ENCODE results near the gene PLXNA4. TPM values are rescaled to one million over a fixed set of nuclear protein-coding genes. Genes with fewer than 3 reads are reported as not detected.

The PLXNA4 gene
- total RNA-seq, 1 experiment from 2014 or later, result not detected

DNA sequence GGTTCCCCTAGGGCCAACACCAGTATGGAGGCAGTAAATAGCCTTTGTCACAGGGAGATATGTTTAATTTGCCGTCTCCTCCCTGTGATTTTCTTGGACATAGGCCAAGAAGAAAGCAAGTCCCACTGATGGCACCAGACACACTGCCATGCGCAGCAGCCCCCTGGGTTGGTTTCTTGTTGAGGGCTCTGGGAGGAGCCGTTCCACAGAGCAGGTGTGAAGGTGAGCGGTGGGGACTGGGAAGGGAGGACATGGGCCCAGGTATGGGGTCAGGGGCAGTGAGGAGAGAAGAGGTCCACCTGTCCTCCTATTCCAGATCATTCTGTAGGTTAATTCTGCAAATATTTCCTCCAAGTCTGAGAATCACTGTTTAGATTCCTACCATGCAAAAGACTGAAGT lies 376.1 kb downstream of the PLXNA4 start:
- no peaks in the 10 kb centered on the region for H3K4me1 Mint-ChIP-seq (ENCODE audit: insufficient read depth, unreplicated experiment)
- H3K27me3 Mint-ChIP-seq (ENCODE audit: insufficient read depth, unreplicated experiment), result peaks cover 10% of the 10 kb centered on the region
- no peak overlapping the region for H3K4me3 Mint-ChIP-seq (ENCODE audit: unreplicated experiment)
- DNase-seq (ENCODE audit: unreplicated experiment), result no peak
- ChIA-PET CTCF (no interaction called here), POLR2A (no interaction called here)
- no TSS peak for BruUV-seq (replicated peaks)
- H3K9me3 Mint-ChIP-seq (ENCODE audit: unreplicated experiment), result peaks cover 7% of the 10 kb centered on the region
- TF ChIP-seq, protein P1, sequence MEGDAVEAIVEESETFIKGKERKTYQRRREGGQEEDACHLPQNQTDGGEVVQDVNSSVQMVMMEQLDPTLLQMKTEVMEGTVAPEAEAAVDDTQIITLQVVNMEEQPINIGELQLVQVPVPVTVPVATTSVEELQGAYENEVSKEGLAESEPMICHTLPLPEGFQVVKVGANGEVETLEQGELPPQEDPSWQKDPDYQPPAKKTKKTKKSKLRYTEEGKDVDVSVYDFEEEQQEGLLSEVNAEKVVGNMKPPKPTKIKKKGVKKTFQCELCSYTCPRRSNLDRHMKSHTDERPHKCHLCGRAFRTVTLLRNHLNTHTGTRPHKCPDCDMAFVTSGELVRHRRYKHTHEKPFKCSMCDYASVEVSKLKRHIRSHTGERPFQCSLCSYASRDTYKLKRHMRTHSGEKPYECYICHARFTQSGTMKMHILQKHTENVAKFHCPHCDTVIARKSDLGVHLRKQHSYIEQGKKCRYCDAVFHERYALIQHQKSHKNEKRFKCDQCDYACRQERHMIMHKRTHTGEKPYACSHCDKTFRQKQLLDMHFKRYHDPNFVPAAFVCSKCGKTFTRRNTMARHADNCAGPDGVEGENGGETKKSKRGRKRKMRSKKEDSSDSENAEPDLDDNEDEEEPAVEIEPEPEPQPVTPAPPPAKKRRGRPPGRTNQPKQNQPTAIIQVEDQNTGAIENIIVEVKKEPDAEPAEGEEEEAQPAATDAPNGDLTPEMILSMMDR (IDR thresholded peaks at IDR 0.05; ENCODE audit: unreplicated experiment), result no peak
- H3K36me3 Mint-ChIP-seq (ENCODE audit: insufficient read depth, unreplicated experiment), result no peaks in the 10 kb centered on the region
- intact Hi-C loops (cut with micrococcal nuclease), result no loop called here
- no peak overlapping the region for H3K27ac Mint-ChIP-seq (ENCODE audit: low read depth, unreplicated experiment)

DNA sequence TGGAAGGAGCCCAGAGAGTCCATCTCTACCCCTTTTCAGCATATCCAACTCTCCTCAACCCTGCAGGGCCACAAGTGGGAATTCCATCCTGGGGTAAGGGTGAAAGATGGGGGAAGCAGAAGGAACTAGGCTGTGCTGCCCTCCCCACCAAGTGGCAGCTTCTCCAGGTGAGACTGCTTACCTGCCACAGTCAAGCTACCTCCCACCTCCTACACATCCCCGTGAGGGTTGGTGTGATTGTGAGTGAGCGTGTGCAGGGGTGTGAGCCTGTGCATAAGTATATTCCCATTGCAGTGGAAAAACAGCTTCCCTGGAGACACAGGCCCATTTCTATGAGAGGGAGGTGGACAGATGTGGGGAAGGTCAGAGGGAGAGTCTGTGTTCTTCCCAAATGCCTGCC lies 376.6 kb downstream of the PLXNA4 start:
- TF ChIP-seq, protein P1 (IDR thresholded peaks at IDR 0.05; ENCODE audit: unreplicated experiment), result no peak
- Mint-ChIP-seq H3K27ac (ENCODE audit: low read depth, unreplicated experiment) (no peak overlapping the region), H3K36me3 (ENCODE audit: insufficient read depth, unreplicated experiment) (no peaks in the 10 kb centered on the region), H3K4me1 (ENCODE audit: insufficient read depth, unreplicated experiment) (no peaks in the 10 kb centered on the region), H3K9me3 (ENCODE audit: unreplicated experiment) (peaks cover 7% of the 10 kb centered on the region), H3K4me3 (ENCODE audit: unreplicated experiment) (no peak overlapping the region), H3K27me3 (ENCODE audit: insufficient read depth, unreplicated experiment) (peaks cover 10% of the 10 kb centered on the region)
- ChIA-PET CTCF (no interaction called here), POLR2A (no interaction called here)
- no TSS peak for BruUV-seq (replicated peaks)
- DNase-seq (ENCODE audit: unreplicated experiment), result no peak
- intact Hi-C loops (cut with micrococcal nuclease), result no loop called here

DNA sequence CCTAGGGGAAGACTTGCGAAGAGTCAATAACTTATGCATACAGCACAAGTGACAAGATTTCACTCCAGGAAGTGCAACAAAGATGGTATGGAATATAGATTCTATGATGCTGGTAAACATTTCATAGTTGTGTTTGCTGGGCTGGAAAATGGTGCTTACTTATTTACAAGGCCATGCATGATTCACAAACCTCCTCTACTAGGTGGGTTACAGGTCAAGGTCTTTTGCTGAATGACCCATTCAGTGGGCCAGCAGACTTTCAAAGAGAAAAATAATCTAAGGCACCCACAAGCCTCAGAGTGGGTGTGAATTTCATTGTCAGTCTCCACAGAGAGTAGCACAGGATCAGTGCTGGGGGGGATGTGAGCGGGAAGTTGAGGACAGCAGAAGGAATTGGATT lies 378.5 kb downstream of the PLXNA4 start:
- Mint-ChIP-seq H3K36me3 (ENCODE audit: insufficient read depth, unreplicated experiment) (no peaks in the 10 kb centered on the region), H3K9me3 (ENCODE audit: unreplicated experiment) (peaks cover 7% of the 10 kb centered on the region), H3K27ac (ENCODE audit: low read depth, unreplicated experiment) (no peak overlapping the region), H3K4me3 (ENCODE audit: unreplicated experiment) (no peak overlapping the region), H3K27me3 (ENCODE audit: insufficient read depth, unreplicated experiment) (peaks cover 10% of the 10 kb centered on the region), H3K4me1 (ENCODE audit: insufficient read depth, unreplicated experiment) (no peaks in the 10 kb centered on the region)
- CTCF ChIA-PET, result no interaction called here
- TF ChIP-seq, protein P1 (IDR thresholded peaks at IDR 0.05; ENCODE audit: unreplicated experiment), result no peak
- DNase-seq (ENCODE audit: unreplicated experiment), result no peak
- intact Hi-C loops (cut with micrococcal nuclease), result no loop called here
- BruUV-seq (replicated peaks), result no TSS peak
- POLR2A ChIA-PET, result no interaction called here

DNA sequence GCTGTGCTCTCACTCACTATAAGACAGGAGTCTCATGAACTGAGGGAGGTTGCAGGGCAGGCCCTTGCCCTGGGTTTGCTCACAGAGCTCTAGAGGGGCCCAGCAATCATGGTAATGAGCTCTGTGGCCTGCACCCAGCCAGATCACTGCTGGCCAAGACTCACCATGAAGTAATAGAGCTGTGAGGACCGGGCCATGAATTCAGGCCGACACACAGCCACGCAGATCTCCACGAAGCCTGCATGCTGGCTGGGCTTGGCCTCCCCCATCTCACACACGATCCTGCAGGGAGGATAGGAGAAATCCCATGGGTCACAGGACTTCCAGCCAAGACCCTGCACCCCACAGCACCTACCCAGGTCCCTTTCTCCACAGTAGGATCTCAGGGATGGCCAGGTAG lies 382.4 kb downstream of the PLXNA4 start:
- DNase-seq (ENCODE audit: unreplicated experiment), result no peak
- intact Hi-C loops (cut with micrococcal nuclease), result no loop called here
- POLR2A ChIA-PET, result no interaction called here
- Mint-ChIP-seq H3K4me3 (ENCODE audit: unreplicated experiment) (no peak overlapping the region), H3K36me3 (ENCODE audit: insufficient read depth, unreplicated experiment) (no peaks in the 10 kb centered on the region), H3K27me3 (ENCODE audit: insufficient read depth, unreplicated experiment) (peaks cover 10% of the 10 kb centered on the region), H3K4me1 (ENCODE audit: insufficient read depth, unreplicated experiment) (no peaks in the 10 kb centered on the region), H3K9me3 (ENCODE audit: unreplicated experiment) (peaks cover 3% of the 10 kb centered on the region), H3K27ac (ENCODE audit: low read depth, unreplicated experiment) (no peak overlapping the region)
- BruUV-seq (replicated peaks), result no TSS peak
- TF ChIP-seq, protein P1 (IDR thresholded peaks at IDR 0.05; ENCODE audit: unreplicated experiment), result no peak
- CTCF ChIA-PET, result no interaction called here
